ENCODE data around the gene SOHLH2.

The SOHLH2 gene

DNA sequence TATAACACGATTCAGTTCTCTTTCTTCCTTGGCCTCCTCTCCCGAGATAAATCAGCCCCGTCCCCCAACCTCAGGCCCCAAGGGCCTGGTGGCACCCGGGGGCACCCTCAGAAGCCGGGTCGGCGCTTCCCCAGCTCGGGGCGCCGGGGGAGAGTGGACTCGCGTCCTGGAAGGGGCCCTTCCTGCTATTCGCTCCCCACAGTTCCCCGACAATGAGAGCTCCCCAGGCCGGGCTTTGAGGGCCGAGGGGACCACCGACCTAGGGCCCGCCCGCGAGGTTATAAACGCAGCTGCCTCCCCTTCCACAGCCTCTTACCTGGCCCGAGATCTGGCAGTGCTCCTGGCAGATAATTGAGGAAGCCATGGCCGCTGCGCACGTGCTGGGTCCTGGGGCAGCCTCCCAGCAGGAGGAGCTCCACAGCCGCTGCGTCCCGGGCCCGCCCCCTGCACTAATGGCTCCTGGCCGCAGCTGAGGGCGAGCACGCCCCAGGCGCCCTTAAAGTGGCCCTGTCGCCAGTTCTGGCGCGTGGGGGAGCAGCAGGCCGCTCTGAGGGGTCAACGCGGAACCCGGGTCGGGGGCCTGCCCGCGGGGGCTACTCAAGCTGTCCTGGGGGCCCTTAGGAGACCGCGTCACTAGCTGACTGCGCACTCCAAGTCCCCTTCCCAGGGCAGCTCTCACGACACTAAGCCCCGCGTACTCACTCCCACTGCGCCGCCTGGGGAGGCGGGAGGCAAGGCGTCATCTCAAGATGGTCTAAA is at the start of gene SOHLH2:
TSS of gene SOHLH2 (minus strand) at position 394 of the 759 bp plus-strand sequence. CDS start at position 364, 30 bp downstream.
- no peak within 1 kb of the TSS for H3K4me3 ChIP-seq (replicated peaks; ENCODE audit: low read depth, low read length)
- DNase-seq (ENCODE audit: extremely low read depth, low read depth) = no peak
- TF ChIP-seq CTCF (IDR thresholded peaks at IDR 0.05; ENCODE audit: low read depth, low read length, missing control alignments) = no peak

DNA sequence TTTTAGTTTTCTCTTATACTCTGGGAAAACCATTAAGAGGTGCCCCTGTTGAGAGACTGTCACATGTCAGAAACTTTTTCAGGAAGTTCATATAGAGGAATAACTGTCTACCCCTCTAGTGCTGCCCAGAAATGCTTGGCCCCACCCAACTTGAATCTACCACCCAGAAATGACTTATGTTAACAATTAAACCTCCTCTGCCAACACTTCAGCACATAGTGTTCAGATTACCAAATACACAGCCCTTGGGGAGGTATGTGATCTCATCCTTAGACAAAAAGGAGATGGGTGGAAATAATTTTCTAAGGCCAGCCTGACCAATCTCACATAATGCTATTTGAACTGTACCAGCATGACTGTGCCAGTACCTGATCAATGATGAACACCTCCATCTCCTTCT is 47.6 kb upstream of the SOHLH2 start:
- no peak overlapping the region for H3K4me3 ChIP-seq (replicated peaks; ENCODE audit: low read depth, low read length)
- TF ChIP-seq CTCF (IDR thresholded peaks at IDR 0.05; ENCODE audit: low read depth, low read length, missing control alignments) = no peak
- DNase-seq (ENCODE audit: extremely low read depth, low read depth) = no peak

DNA sequence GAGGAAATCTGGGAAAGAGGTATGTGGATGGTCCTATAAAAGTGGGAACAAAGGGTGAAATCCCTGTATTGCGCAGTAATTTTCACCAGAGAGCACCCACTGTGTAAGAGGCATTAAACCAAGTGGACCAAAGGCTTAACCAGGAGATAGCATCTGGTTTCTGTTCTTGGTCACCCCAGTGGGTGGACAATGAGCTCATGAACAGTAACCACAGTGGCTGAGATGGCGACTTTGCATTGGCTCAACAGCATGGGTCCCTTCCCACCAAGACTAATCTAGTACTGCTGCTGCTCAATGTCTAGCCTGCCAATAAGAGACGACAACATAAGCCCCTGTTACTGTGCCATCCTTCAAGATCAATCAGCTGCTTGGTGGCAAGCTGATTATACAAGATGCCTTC is 46.7 kb upstream of the SOHLH2 start:
- H3K4me3 ChIP-seq (replicated peaks; ENCODE audit: low read depth, low read length) = no peak overlapping the region
- DNase-seq (ENCODE audit: extremely low read depth, low read depth) = no peak
- TF ChIP-seq CTCF (IDR thresholded peaks at IDR 0.05; ENCODE audit: low read depth, low read length, missing control alignments) = no peak

DNA sequence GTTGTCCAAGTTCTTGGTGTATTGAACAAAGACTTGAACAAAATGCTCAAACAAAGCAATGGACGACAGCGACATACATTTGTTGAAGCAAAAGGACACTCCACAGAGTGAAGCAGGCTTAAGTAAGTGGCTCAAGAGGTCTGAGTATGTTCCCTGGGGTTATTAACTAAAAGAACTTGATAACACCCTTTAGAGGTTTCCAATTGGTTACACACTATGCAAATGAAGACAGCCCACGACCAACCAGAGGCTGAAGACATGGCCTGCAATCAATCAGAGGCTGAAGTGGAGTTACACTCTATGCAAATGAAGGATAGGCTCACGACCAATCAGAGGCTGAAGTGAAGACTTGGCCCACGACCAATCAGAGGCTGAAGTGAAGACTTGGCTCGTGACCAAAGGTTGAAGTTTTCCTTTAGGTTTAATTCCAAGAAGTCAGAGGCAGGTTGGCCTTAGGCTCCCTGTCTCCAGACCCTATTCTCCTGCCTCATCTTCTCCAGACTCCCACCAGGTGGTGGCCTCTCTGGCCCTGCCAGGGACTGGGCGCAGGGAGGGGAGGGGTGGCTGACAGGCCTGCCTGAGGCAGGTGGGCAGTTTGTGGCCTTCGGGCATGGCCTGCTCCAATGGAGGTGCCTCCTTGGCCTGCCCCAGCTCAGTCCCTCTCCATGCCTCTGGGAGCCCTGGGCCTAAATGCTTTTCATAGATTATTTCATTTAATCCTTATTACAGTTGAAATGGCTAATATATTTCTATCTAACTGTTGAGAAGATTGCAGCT is 45.2 kb upstream of the SOHLH2 start:
- no peak overlapping the region for H3K4me3 ChIP-seq (replicated peaks; ENCODE audit: low read depth, low read length)
- DNase-seq (ENCODE audit: extremely low read depth, low read depth) = no peak
- TF ChIP-seq CTCF (IDR thresholded peaks at IDR 0.05; ENCODE audit: low read depth, low read length, missing control alignments) = no peak

GRCh38 chr13:36258831-36259230 is 44.5 kb upstream of the SOHLH2 start:
- no peak overlapping the region for H3K4me3 ChIP-seq (replicated peaks; ENCODE audit: low read depth, low read length)
- no peak for DNase-seq (ENCODE audit: extremely low read depth, low read depth)
- TF ChIP-seq CTCF (IDR thresholded peaks at IDR 0.05; ENCODE audit: low read depth, low read length, missing control alignments) = no peak

- DNase-seq (ENCODE audit: extremely low read depth, low read depth) = no peak
- no peak overlapping the region for H3K4me3 ChIP-seq (replicated peaks; ENCODE audit: low read depth, low read length)
- no peak for TF ChIP-seq CTCF (IDR thresholded peaks at IDR 0.05; ENCODE audit: low read depth, low read length, missing control alignments)
Measured at GRCh38 chr13:36251526-36251925, 37.2 kb upstream of the SOHLH2 start.

Data from HFF-Myc (cell line).